Adrenal gland (tissue), 12 donors: ENCODE results near the gene UBE2B. TPM values are rescaled to one million over a fixed set of nuclear protein-coding genes. Genes with fewer than 3 reads are reported as not detected.
"Not testable (repeated sequence)": the region's sequence is repeated elsewhere in the genome, so short reads cannot be mapped to it uniquely, and the experiment has no call there.

Experiments
- DNase-seq, 7 donors: peaks; one replicate each; pipeline ENCODE4 v3.0.0-alpha.2; 2019 to 2020
- H3K27ac ChIP-seq, 5 donors: fragments of 200-600 bp; sonication (generic) in 4 of 5; 1 replicate in 3 of 5; 2 replicates in 2 of 5; pipeline versions ENCODE4 v1.5.1 to v1.8.0; 2016 to 2020; ENCODE audit warnings: mild to moderate bottlenecking in 1 of 5
- H3K27me3 ChIP-seq: fragments of 200-600 bp; 2 replicates; pipeline ENCODE4 v1.8.0; 2021
- H3K36me3 ChIP-seq, 2 donors: fragments of 200-600 bp; replicated peaks in 1 of 2; 1 replicate in 1 of 2; 2 replicates in 1 of 2; pipeline versions ENCODE4 v1.5.1 to v1.8.0; 2018 to 2022
- H3K4me1 ChIP-seq, 2 donors: fragments of 200-600 bp; replicated peaks in 1 of 2; 1 replicate in 1 of 2; 2 replicates in 1 of 2; pipeline versions ENCODE4 v1.5.1 to v1.8.0; 2018 to 2021
- H3K4me3 ChIP-seq, 4 donors: fragments of 200-600 bp; sonication (generic) in 3 of 4; one replicate each; pipeline ENCODE4 v1.5.1; 2016 to 2018
- H3K9me3 ChIP-seq, 3 donors: fragments of 200-600 bp; sonication (generic) in 1 of 3; replicated peaks in 1 of 3; 1 replicate in 2 of 3; 2 replicates in 1 of 3; pipeline versions ENCODE4 v1.5.1 to v1.8.0; 2016 to 2021
- CTCF ChIP-seq, 6 experiments: fragments of 450-650 bp in 4 of 6; fragments of 200-600 bp in 2 of 6; sonication (generic) in 1 of 6; IDR thresholded peaks; 1 replicate in 5 of 6; 2 replicates in 1 of 6; pipeline versions ENCODE4 v1.5.1 to v1.8.0; 2016 to 2021; ENCODE audit warnings: antibody characterized with exemption in 6 of 6, mild to moderate bottlenecking in 2 of 6, moderate library complexity in 1 of 6
- POLR2A ChIP-seq, 2 donors: fragments of 450-650 bp; IDR thresholded peaks; one replicate each; pipeline ENCODE4 v1.6.1; 2017; ENCODE audit warnings: antibody characterized with exemption in 2 of 2, mild to moderate bottlenecking in 2 of 2, moderate library complexity in 1 of 2
- WGBS, 4 donors: extraction: QIAGEN DNeasy Blood & Tissue Kit in 2 of 4; methylation state at CpG; one replicate each; pipeline versions ENCODE4 v1.1.5 to v1.1.7; 2013 to 2017; 5-methylcytosine and 5-hydroxymethylcytosine counted together
- intact Hi-C, 2 donors: fragments of 100-400 bp; cut with DNase I; formaldehyde crosslinking; loops; one replicate each; pipeline versions ENCODE4 v1.14.1 to v1.15.0; 2022 to 2023
- polyA plus RNA-seq, 3 donors: library from polyadenylated mRNA; stranded (reverse); fragments of 200-250 nt in 2 of 3; fragments of 350-450 nt in 1 of 3; fragmentation: Illumina TruSeq in 1 of 3; extraction: RNeasy Lipid Tissue Mini Kit (QIAGEN cat#74804) in 1 of 3; gene quantifications; one replicate each; pipeline ENCODE4 v1.2.3, GENCODE V29; 2013 to 2014
- total RNA-seq, 9 donors: library from RNA; depleted of rRNA in 4 of 9; stranded (reverse); fragments of >200 nt in 4 of 9; fragments of 120-200 nt in 1 of 9; fragmentation: NEBNext Ultra II Directional in 1 of 9; extraction: Animal tissue kit (Norgen Biotek cat#: 25700) in 1 of 9; gene quantifications; one replicate each; pipeline versions ENCODE4 v1.1.0 to v1.2.4, GENCODE V29; 2013 to 2023
- donor health status: healthy with polysubstance abuse.
- donor health status: Bipolar disorder and iron deficiency.
- donor health status: DM: yes; HTN: yes; CAD: no.
- donor health status: DM: no; HTN: no; CAD: no.
- donor health status: DM: no; HTN: no; CAD: no.
- donor health status: DM: yes; HTN: yes; CAD: no.

The UBE2B gene
- total and polyA plus RNA-seq, 12 donors, result 19.7 to 144 (median 96.2) TPM

DNA sequence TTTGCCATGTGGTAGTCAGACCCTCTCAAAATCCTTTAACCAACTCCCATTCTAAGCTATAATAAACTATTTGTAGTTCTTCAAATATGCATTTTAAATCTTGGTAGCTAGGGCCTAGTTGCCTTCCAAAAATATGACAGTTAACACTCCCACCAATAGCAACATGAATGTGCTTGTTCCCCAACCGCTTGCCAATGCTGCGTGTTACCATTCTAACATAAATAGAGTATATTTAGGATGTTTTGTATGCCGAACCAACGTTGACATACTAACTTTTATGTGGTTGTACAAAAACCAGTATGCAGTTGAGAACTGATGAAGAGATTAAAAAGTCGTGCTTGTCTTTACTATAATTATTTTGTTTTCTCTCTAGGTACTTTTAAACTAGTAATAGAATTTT lies 9.0 kb downstream of the UBE2B start:
- no peak for DNase-seq
- intact Hi-C loops, result loop anchor here in 1 of 2 donors (10.0 kb wide), 1 partner anchor 324 kb away; no protein-coding TSS in a partner anchor
- no peak overlapping the region for H3K27ac ChIP-seq
- peaks cover 5 to 20% of the 10 kb centered on the region in 2 donors for H3K4me1 ChIP-seq
- peaks cover 0 to 88% of the 10 kb centered on the region in 2 donors for H3K36me3 ChIP-seq
- H3K4me3 ChIP-seq, result no peak overlapping the region
- H3K27me3 ChIP-seq, result no peaks in the 10 kb centered on the region
- TF ChIP-seq CTCF (IDR thresholded peaks at IDR 0.05), result no peak
- TF ChIP-seq POLR2A (IDR thresholded peaks at IDR 0.05), result no peak
- 83 to 89% (median 85%) methylated on average over 5 of the region's 5 CpGs for WGBS, 4 donors
- no peaks in the 10 kb centered on the region for H3K9me3 ChIP-seq

- not testable (repeated sequence) for H3K27me3 ChIP-seq, DNase-seq, H3K4me3 ChIP-seq, H3K9me3 ChIP-seq, H3K27ac ChIP-seq
- Histone ChIP-seq H3K4me1 (peaks cover 5 to 10% of the 10 kb centered on the region in 2 donors), H3K36me3 (peaks cover 0 to 96% of the 10 kb centered on the region in 2 donors)
- 86 to 100% (median 95%) methylated on average over 2 of the region's 2 CpGs for WGBS, 4 donors
- intact Hi-C loops, result loop anchor here in 1 of 2 donors (10.0 kb wide), 1 partner anchor 323 kb away; no protein-coding TSS in a partner anchor
Observed at GRCh38 chr5:134382204-134382603, 10.8 kb downstream of the UBE2B start.

DNA sequence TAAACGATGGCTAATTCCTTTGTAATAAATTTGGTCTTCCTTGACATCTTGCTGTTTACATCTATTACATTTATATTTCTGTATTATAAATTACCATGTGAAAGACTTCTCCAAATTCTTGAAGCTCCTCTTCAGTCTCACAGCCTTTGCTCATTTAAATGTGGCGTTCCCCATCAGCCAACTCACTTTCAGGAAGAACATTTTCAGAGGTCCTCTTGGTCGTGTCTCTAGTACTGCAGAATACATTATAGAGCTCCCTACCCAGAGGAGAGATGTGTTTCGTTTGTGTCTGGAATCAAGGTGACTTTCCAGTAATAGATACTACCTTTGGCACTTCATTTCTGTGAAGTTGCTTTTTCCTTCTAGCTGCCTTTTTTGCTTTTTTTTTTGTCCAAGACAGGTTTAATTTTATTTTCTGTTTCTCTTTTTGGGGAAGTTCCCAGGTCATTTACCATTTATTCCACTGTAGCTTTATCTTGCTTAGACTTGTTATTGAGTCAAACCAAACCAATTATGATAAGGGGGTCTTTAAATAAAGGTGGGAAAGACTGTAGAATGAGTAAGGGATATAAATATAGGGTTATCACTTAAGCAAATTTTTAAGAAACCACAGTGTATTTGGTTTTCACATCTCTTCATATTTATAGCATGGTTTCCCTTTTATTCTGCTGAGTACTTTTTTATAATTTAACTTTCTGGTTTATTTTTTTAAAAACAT lies 12.8 kb downstream of the UBE2B start:
- H3K9me3 ChIP-seq, result no peaks in the 10 kb centered on the region
- no peak overlapping the region for H3K27ac ChIP-seq
- H3K4me3 ChIP-seq, result no peak overlapping the region
- H3K4me1 ChIP-seq, result no peaks in the 10 kb centered on the region
- TF ChIP-seq CTCF (IDR thresholded peaks at IDR 0.05) (no peak), POLR2A (IDR thresholded peaks at IDR 0.05) (no peak)
- DNase-seq, result no peak
- intact Hi-C loops, result loop anchor here in 1 of 2 donors (10.0 kb wide), 1 partner anchor 321 kb away; no protein-coding TSS in a partner anchor
- H3K27me3 ChIP-seq, result no peaks in the 10 kb centered on the region
- 61 to 74% (median 65%) methylated on average over 4 of the region's 4 CpGs for WGBS, 4 donors
- H3K36me3 ChIP-seq, result peaks cover 0 to 98% of the 10 kb centered on the region in 2 donors

DNA sequence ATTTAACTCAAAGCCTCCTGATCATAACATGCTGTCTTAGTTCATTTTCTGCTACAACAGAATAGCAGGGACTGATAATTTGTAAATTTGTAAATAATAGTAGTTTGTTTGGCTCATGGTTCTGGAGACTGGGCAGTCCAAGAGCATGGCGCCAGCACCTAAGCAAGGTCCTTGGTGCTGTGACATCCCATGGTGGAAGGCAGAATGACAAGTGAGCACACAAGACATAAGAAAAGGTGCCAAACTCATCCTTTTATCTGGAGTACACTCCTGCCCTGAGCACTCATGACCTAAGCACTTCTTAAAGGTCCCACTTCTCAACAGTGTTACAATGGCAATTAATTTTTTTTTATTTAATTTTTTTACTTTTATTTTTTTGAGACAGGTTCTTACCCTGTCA lies 16.1 kb downstream of the UBE2B start:
- Histone ChIP-seq H3K4me1 (peaks cover 0 to 3% of the 10 kb centered on the region in 2 donors), H3K27ac (no peak overlapping the region), H3K36me3 (peaks cover 0 to 98% of the 10 kb centered on the region in 2 donors), H3K4me3 (no peak overlapping the region), H3K27me3 (no peaks in the 10 kb centered on the region), H3K9me3 (no peaks in the 10 kb centered on the region)
- no peak for DNase-seq
- no peak for TF ChIP-seq POLR2A (IDR thresholded peaks at IDR 0.05)
- no peak for TF ChIP-seq CTCF (IDR thresholded peaks at IDR 0.05)
- intact Hi-C loops, result loop anchor here in 1 of 2 donors (10.0 kb wide), 1 partner anchor 317 kb away; no protein-coding TSS in a partner anchor
- 94 to 100% (median 96%) methylated on average over 1 of the region's 1 CpG for WGBS, 4 donors
